Neural progenitor cell (in vitro differentiated cells): ENCODE results near the gene DCC.

Experiments
- EZH2 ChIP-seq: fragments of 200-600 bp; sonication (generic); IDR thresholded peaks from 2 replicates; pipeline ENCODE4 v1.6.1; 2017; ENCODE audit warnings: antibody characterized with exemption, mild to moderate bottlenecking, moderate library complexity
- TF ChIP-seq, protein P1 (sequence below): fragments of 200-600 bp; sonication (generic); IDR thresholded peaks from 2 replicates; pipeline ENCODE4 v1.5.1; 2017; ENCODE audit warnings: antibody characterized with exemption, mild to moderate bottlenecking

DNA sequence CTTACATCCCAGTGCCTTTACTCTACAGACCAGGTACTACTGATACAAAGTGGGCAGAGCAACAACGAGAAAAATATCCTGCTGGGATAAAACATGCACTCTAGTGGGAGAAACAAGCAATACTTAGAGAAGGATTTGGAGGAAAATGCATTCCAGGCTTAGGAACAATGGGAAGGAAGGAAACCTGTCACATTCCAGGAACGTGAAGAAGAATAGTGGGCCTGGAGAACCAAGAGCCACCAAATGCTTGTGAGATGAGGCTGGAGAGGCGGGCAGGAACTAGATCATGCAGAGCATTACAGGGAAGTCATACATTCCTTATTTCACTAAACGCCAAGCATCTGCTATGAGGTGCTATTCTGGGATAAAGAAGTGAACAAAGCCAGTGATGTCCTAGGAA is 342.3 kb downstream of the DCC start:
- TF ChIP-seq, protein P1, sequence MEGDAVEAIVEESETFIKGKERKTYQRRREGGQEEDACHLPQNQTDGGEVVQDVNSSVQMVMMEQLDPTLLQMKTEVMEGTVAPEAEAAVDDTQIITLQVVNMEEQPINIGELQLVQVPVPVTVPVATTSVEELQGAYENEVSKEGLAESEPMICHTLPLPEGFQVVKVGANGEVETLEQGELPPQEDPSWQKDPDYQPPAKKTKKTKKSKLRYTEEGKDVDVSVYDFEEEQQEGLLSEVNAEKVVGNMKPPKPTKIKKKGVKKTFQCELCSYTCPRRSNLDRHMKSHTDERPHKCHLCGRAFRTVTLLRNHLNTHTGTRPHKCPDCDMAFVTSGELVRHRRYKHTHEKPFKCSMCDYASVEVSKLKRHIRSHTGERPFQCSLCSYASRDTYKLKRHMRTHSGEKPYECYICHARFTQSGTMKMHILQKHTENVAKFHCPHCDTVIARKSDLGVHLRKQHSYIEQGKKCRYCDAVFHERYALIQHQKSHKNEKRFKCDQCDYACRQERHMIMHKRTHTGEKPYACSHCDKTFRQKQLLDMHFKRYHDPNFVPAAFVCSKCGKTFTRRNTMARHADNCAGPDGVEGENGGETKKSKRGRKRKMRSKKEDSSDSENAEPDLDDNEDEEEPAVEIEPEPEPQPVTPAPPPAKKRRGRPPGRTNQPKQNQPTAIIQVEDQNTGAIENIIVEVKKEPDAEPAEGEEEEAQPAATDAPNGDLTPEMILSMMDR: no peak
- TF ChIP-seq EZH2: no peak
